ENCODE measurements around the gene DNMT3L.
"Not testable (repeated sequence)": the region's sequence is repeated elsewhere in the genome, so short reads cannot be mapped to it uniquely, and the experiment has no call there.

DNA sequence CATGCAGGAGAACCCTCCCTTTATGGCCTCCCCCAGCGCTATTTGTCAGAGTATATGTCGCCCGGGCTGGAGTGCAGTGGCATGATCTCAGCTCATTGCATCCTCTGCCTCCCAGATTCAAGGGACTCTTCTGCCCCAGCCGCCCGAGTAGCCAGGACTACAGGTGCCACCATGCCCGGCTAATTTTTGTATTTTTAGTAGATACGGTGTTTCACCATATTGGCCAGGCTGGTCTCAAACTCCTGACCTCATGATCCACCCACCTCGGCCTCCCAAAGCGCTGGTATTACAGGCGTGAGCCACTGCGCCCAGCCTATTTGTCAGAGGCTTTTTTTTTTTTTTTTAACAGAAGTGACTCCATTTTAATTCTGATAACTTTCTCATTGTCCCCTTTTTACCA is 61.7 kb downstream of the DNMT3L start:
- TF ChIP-seq, protein P1, sequence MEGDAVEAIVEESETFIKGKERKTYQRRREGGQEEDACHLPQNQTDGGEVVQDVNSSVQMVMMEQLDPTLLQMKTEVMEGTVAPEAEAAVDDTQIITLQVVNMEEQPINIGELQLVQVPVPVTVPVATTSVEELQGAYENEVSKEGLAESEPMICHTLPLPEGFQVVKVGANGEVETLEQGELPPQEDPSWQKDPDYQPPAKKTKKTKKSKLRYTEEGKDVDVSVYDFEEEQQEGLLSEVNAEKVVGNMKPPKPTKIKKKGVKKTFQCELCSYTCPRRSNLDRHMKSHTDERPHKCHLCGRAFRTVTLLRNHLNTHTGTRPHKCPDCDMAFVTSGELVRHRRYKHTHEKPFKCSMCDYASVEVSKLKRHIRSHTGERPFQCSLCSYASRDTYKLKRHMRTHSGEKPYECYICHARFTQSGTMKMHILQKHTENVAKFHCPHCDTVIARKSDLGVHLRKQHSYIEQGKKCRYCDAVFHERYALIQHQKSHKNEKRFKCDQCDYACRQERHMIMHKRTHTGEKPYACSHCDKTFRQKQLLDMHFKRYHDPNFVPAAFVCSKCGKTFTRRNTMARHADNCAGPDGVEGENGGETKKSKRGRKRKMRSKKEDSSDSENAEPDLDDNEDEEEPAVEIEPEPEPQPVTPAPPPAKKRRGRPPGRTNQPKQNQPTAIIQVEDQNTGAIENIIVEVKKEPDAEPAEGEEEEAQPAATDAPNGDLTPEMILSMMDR (IDR thresholded peaks at IDR 0.05; ENCODE audit: low read depth, low read length): not testable (repeated sequence)
- TF ChIP-seq POLR2A (IDR thresholded peaks at IDR 0.05; ENCODE audit: extremely low read depth, insufficient read length): not testable (repeated sequence)
- TF ChIP-seq, protein P2, sequence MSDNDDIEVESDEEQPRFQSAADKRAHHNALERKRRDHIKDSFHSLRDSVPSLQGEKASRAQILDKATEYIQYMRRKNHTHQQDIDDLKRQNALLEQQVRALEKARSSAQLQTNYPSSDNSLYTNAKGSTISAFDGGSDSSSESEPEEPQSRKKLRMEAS (IDR thresholded peaks at IDR 0.05; ENCODE audit: low read depth, low read length): not testable (repeated sequence)
